HG03135 (cell line): ENCODE data around the gene VSIR.

Source experiments
- ATAC-seq: cut with Tn5 transposase; IDR thresholded peaks from one replicate; pipeline ENCODE4 v1.9.1; 2021; ENCODE audit warnings: mild to moderate bottlenecking, moderate library complexity; ENCODE audit not compliant: unreplicated experiment

The VSIR gene

GRCh38 chr10:71765906-71766716 lies 7.2 kb downstream of the VSIR start:
- ATAC-seq: no peak

- no peak for ATAC-seq
These were observed 8.0 kb downstream of the VSIR start for GRCh38 chr10:71765176-71765904.

GRCh38 chr10:71763352-71764127 lies 9.8 kb downstream of the VSIR start:
- ATAC-seq: no peak

GRCh38 chr10:71762324-71762723 lies 11.0 kb downstream of the VSIR start:
- ATAC-seq: no peak

DNA sequence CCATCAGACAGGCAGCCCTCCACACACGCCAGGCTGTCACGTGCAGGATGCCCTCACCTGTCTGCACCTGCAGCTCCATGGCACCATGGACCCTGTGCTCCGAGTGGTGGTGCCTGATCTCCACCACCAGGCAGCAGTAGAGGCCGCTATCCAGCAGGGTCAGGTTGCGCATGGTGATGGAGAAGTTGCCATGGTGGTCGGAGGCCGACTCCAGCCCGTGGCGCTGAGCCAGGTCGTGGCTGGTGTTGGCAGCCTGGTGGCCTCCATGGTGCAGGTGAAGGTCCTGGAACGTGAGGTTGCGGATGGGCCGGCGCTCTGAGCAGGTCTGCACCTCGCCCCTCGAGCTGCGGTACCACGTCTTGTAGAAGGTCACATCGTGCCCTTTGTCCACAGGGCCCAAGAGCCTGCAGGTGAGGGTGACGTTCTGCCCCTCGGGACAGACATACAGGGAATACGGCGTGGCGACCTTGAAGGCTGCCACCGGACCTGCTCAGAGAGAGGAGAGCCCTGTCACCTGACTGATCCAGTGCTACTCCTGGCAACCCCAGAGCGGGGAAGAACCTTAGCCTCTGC lies 11.7 kb downstream of the VSIR start:
- ATAC-seq: no peak

DNA sequence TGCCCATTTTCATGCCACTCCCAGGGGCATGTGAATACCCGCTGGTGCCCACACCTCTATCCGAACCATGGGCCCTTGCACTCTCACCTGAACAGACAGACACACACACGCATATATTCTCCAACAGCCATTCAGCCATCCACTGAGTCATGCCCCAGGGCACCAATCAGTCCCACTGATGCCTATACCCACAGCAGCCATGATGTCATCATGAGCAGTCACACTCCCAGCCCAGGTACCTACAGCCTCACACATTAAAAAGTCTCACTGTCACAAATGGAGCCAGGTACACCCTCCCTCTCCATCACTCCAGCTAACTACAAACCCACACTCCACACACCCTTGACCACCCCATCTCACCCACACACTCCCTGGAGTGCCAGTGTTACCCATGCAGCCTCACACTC lies 12.2 kb downstream of the VSIR start:
- no peak for ATAC-seq

- ATAC-seq: no peak
These were observed 15.9 kb downstream of the VSIR start for GRCh38 chr10:71757399-71757922.

- no peak for ATAC-seq
These were observed 16.8 kb downstream of the VSIR start for GRCh38 chr10:71756311-71757191.

GRCh38 chr10:71755179-71755879 lies 18.0 kb downstream of the VSIR start:
- no peak for ATAC-seq

- ATAC-seq: no peak
These were observed 18.8 kb downstream of the VSIR start for GRCh38 chr10:71754562-71754961.

- ATAC-seq: no peak
These were observed 19.3 kb downstream of the VSIR start for GRCh38 chr10:71753960-71754505.

GRCh38 chr10:71753091-71753959 lies 20.0 kb downstream of the VSIR start:
- no peak for ATAC-seq

DNA sequence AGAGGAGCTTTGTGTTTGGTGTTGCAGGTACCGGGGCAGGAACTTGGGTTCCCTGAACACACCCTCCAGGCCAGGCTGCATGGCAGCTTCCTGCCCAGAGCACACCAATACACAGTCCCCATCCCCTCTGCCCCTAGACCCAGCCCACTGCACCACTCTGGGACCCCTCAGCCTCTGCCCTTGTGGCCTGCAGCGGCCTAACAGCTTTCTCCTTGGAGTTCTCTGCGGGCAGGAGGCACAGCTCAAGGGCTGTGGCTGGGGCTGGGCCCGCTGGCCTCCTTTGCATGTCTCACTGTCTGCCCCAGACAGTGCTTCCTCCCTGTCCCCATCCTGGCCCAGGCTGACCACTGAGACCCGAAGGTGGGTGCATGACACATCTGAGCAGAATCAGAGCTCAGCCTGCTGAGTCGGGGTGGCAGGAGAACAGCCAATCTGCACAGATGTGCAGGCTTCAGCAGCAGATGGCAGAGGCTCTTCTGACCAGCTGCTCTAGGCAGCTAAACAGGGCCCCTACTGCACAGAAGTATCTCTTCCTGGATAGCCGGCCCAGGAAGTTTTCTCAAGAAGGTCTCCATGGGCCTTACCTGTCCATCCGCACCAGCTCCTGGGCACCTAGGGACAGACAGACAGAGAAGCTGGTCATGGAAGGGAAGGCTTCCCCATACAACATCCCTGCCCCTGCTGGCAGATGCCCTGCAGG lies 20.8 kb downstream of the VSIR start:
- ATAC-seq: no peak

DNA sequence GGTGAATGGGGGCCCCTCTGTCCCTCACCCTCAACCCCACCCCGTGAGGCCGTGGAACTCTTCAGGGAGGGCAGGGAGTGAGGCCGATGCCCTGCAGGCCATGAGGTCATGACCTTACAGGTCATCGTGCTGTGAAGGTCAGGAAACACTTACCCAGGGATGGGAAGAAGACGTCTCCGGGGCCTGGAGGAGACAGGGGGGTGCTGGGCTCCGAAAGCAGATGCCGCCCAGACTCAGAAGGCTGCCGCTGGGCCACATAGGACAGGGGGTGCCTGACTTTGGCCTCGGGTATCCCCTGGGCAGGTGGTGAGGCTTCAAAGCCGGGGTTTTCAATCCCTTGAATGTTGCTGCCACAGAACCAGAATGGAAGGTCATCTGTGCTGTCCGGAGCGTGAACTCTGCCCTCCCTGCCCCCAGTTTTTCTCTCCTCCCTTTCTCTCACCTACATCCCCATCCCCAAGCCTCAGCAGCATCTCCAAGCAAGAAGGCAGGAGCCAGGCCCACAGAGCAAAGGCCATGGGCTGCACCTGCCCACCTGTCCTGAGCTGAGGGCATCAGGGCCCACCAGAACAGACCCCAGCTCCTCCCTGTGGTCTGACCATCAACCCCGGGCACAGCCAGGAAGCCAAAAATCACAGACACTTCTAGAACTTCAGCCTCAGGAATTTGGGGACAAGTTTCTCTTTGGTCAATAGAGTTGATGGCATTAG lies 21.6 kb downstream of the VSIR start:
- no peak for ATAC-seq

GRCh38 chr10:71750986-71751385 lies 22.3 kb downstream of the VSIR start:
- ATAC-seq: no peak

DNA sequence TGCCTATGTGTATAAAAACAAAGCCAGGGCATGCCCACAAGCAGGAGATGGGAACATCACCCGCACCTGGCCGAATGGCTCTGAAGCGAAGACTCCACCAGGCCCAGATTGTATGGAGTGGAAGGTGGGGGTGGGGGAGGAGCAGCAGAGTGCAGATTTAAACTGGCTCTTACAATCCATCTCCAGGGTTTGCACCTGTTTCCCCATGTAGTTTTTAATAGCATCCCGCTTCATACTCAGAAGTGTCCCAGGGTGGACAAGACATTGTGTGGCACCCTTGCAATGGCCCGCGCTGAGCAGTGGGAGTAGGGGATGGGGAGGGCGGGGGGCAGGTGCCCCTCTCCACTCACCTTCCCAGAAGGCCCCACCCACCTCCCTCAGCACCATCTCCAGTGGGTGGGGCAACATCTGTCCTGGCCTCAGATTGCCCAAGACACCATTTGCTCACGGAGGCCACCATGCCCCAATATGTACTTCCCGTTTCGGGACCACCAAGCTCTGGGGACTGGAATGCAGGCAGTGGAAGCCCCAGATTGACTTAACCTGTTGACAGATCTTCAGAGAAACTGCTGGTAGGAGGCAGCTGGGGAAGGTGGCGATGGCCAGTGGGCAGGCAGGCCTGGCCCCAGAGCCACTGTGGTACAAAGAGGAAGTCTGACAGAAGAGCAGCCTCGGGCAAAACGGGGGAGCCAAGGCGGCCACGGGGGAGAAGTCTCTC lies 23.0 kb downstream of the VSIR start:
- ATAC-seq: no peak
